ENCODE measurements around the gene OR5K2. TPM values are rescaled to one million over a fixed set of nuclear protein-coding genes. Genes with fewer than 3 reads are reported as not detected.

The OR5K2 gene
- total RNA-seq, 4 donors from 2014 or later = not detected

GRCh38 chr3:98540346-98540745 is 42.9 kb downstream of the OR5K2 start:
- H3K27me3 ChIP-seq = no peaks in the 10 kb centered on the region
- no peak overlapping the region for H3K27ac ChIP-seq
- 86% methylated on average over 3 of the region's 3 CpGs for WGBS
- no peaks in the 10 kb centered on the region for H3K36me3 ChIP-seq
- H3K9me3 ChIP-seq = no peaks in the 10 kb centered on the region
- TF ChIP-seq EP300 (IDR thresholded peaks at IDR 0.05) (no peak), CTCF (IDR thresholded peaks at IDR 0.05) (no peak), POLR2A (IDR thresholded peaks at IDR 0.05) (no peak)
- no peaks in the 10 kb centered on the region for H3K4me1 ChIP-seq
- H3K4me3 ChIP-seq = no peak overlapping the region
- DNase-seq (ENCODE audit: low spot score in 2 of 2) = no peak

- DNase-seq (ENCODE audit: low spot score in 2 of 2) = no peak
- WGBS = 95% methylated on average over 1 of the region's 1 CpG
- H3K36me3 ChIP-seq = no peaks in the 10 kb centered on the region
- no peak for TF ChIP-seq POLR2AphosphoS5 (IDR thresholded peaks at IDR 0.05)
- no peak for TF ChIP-seq POLR2A (IDR thresholded peaks at IDR 0.05)
- TF ChIP-seq CTCF (IDR thresholded peaks at IDR 0.05) = no peak
- no peak for TF ChIP-seq EP300 (IDR thresholded peaks at IDR 0.05)
- H3K27ac ChIP-seq = no peak overlapping the region
- no peak overlapping the region for H3K4me3 ChIP-seq
- H3K4me1 ChIP-seq = no peaks in the 10 kb centered on the region
- no peaks in the 10 kb centered on the region for H3K27me3 ChIP-seq
- no peaks in the 10 kb centered on the region for H3K9me3 ChIP-seq
These were observed 44.2 kb downstream of the OR5K2 start for GRCh38 chr3:98541695-98542094.

GRCh38 chr3:98542623-98543022 is 45.1 kb downstream of the OR5K2 start:
- Histone ChIP-seq H3K9me3 (no peaks in the 10 kb centered on the region), H3K4me3 (no peak overlapping the region), H3K27me3 (no peaks in the 10 kb centered on the region), H3K36me3 (no peaks in the 10 kb centered on the region), H3K27ac (no peak overlapping the region), H3K4me1 (no peaks in the 10 kb centered on the region)
- DNase-seq (ENCODE audit: low spot score in 2 of 2) = no peak
- 100% methylated on average over 1 of the region's 1 CpG for WGBS
- no peak for TF ChIP-seq POLR2A (IDR thresholded peaks at IDR 0.05)
- TF ChIP-seq CTCF (IDR thresholded peaks at IDR 0.05) = no peak
- no peak for TF ChIP-seq POLR2AphosphoS5 (IDR thresholded peaks at IDR 0.05)
- no peak for TF ChIP-seq EP300 (IDR thresholded peaks at IDR 0.05)

- TF ChIP-seq POLR2AphosphoS5 (IDR thresholded peaks at IDR 0.05) (no peak), EP300 (IDR thresholded peaks at IDR 0.05) (no peak), CTCF (IDR thresholded peaks at IDR 0.05) (no peak), POLR2A (IDR thresholded peaks at IDR 0.05) (no peak)
- Histone ChIP-seq H3K4me3 (no peak overlapping the region), H3K9me3 (no peaks in the 10 kb centered on the region), H3K4me1 (no peaks in the 10 kb centered on the region), H3K36me3 (no peaks in the 10 kb centered on the region), H3K27me3 (peaks cover 5% of the 10 kb centered on the region), H3K27ac (no peak overlapping the region)
- 75% methylated on average over 5 of the region's 5 CpGs for WGBS
- DNase-seq (ENCODE audit: low spot score in 2 of 2) = no peak
These were observed 48.5 kb downstream of the OR5K2 start for GRCh38 chr3:98545940-98546339.

Other genes with a start within 250 kb of the OR5K2 start
- not detected for gene OR5H6, start 233.4 kb upstream of the OR5K2 start, total RNA-seq
- not detected for gene OR5H2, start 215.2 kb upstream of the OR5K2 start, total RNA-seq
- not detected for gene OR5K4, start 143.8 kb upstream of the OR5K2 start, total RNA-seq
- gene OR5K3, start 107.0 kb upstream of the OR5K2 start, total RNA-seq = not detected
- not detected for gene OR5K1, start 34.5 kb upstream of the OR5K2 start, total RNA-seq
- 100 to 1,000 TPM; 137 to 319 (median 159) TPM for gene CLDND1, start 25.2 kb downstream of the OR5K2 start, total RNA-seq
- gene GPR15, start 34.3 kb downstream of the OR5K2 start, total RNA-seq = not detected
- gene CPOX, start 95.9 kb downstream of the OR5K2 start, total RNA-seq = 10 to 100 TPM; 13.2 to 41.3 (median 21.7) TPM

Measured in suprapubic skin (tissue), 4 donors.